Small intestine (tissue), 7 donors: Measurements from ENCODE around the gene PTPRU. TPM values are rescaled to one million over a fixed set of nuclear protein-coding genes. Genes with fewer than 3 reads are reported as not detected.

Experiments used
- DNase-seq, 2 donors: peaks; one replicate each; pipeline versions ENCODE4 v3.0.0 to v3.0.0-alpha.2; 2013
- FAIRE-seq: peaks from 2 replicates; lab custom pipeline; 2012; peaks lifted over from hg19 to GRCh38; lab: Jason Lieb, UNC
- H3K27ac ChIP-seq, 3 donors: one replicate each; pipeline ENCODE4 v1.5.1; 2013; ENCODE audit warnings: low read length in 2 of 3, mild to moderate bottlenecking in 2 of 3, control low read depth in 1 of 3, inconsistent platforms in 1 of 3, low read depth in 1 of 3, moderate library complexity in 1 of 3
- H3K27me3 ChIP-seq, 3 donors: one replicate each; pipeline ENCODE4 v1.6.1; 2013; ENCODE audit warnings: low read length in 3 of 3, inconsistent platforms in 1 of 3; ENCODE audit not compliant: control insufficient read depth in 3 of 3, insufficient read depth in 3 of 3
- H3K36me3 ChIP-seq, 3 donors: one replicate each; pipeline ENCODE4 v1.6.1; 2013; ENCODE audit warnings: low read length in 3 of 3, inconsistent platforms in 1 of 3, low read depth in 1 of 3, mild to moderate bottlenecking in 1 of 3, moderate library complexity in 1 of 3; ENCODE audit not compliant: control insufficient read depth in 3 of 3, insufficient read depth in 2 of 3
- H3K4me1 ChIP-seq, 3 donors: one replicate each; pipeline ENCODE4 v1.6.1; 2013; ENCODE audit warnings: low read length in 2 of 3, inconsistent platforms in 1 of 3, low read depth in 1 of 3, mild to moderate bottlenecking in 1 of 3, moderate library complexity in 1 of 3; ENCODE audit not compliant: control insufficient read depth in 3 of 3, insufficient read depth in 2 of 3
- H3K4me3 ChIP-seq, 3 donors: one replicate each; pipeline ENCODE4 v1.5.1; 2013; ENCODE audit warnings: low read length in 3 of 3, control low read depth in 1 of 3, inconsistent platforms in 1 of 3, low read depth in 1 of 3, mild to moderate bottlenecking in 1 of 3, moderate library complexity in 1 of 3
- H3K9me3 ChIP-seq, 2 donors: one replicate each; pipeline ENCODE4 v1.6.1; 2013; ENCODE audit warnings: low read depth in 1 of 2, low read length in 1 of 2; ENCODE audit not compliant: control insufficient read depth in 2 of 2, insufficient read depth in 1 of 2
- WGBS, 3 donors: extraction: QIAGEN DNeasy Blood & Tissue Kit; methylation state at CpG; one replicate each; pipeline ENCODE4 v1.1.7; 2013; 5-methylcytosine and 5-hydroxymethylcytosine counted together
- polyA plus RNA-seq, 4 donors: library from polyadenylated mRNA; stranded (reverse) in 3 of 4; unstranded in 1 of 4; fragments of 200-250 nt in 3 of 4; fragments of 120-200 nt in 1 of 4; gene quantifications; one replicate each; pipeline versions ENCODE4 v1.2.1 to v1.2.3, GENCODE V29; 2013
- donor health status: healthy with polysubstance abuse.
- donor health status: control.
- donor health status: control.
- donor health status: Bipolar disorder and iron deficiency.
- donor health status: healthy.

The PTPRU gene
- polyA plus RNA-seq, 4 donors, result 0.27 to 44.5 (median 4.3) TPM; not detected in 1

GRCh38 chr1:29223521-29223920 lies 12.8 kb upstream of the PTPRU start:
- no peak overlapping the region for H3K27ac ChIP-seq
- peaks cover 0 to 4% (median 0%) of the 10 kb centered on the region in 3 donors for H3K4me1 ChIP-seq
- peaks cover 0 to 25% (median 0%) of the 10 kb centered on the region in 3 donors for H3K36me3 ChIP-seq
- no peaks in the 10 kb centered on the region for H3K9me3 ChIP-seq
- FAIRE-seq (no peak), DNase-seq (no peak)
- H3K27me3 ChIP-seq, result no peaks in the 10 kb centered on the region
- no peak overlapping the region for H3K4me3 ChIP-seq
- 79 to 84% (median 80%) methylated on average over 6 of the region's 6 CpGs for WGBS, 3 donors

- WGBS, 3 donors, result 87 to 93% (median 88%) methylated on average over 5 of the region's 5 CpGs
- FAIRE-seq (no peak), DNase-seq (no peak)
- H3K27me3 ChIP-seq, result no peaks in the 10 kb centered on the region
- H3K36me3 ChIP-seq, result peaks cover 0 to 23% (median 0%) of the 10 kb centered on the region in 3 donors
- no peak overlapping the region for H3K4me3 ChIP-seq
- H3K27ac ChIP-seq, result no peak overlapping the region
- H3K9me3 ChIP-seq, result no peaks in the 10 kb centered on the region
- H3K4me1 ChIP-seq, result peaks cover 0 to 4% (median 0%) of the 10 kb centered on the region in 3 donors
Observed at GRCh38 chr1:29224356-29224837, 11.9 kb upstream of the PTPRU start.

- no peak overlapping the region for H3K4me3 ChIP-seq
- no peaks in the 10 kb centered on the region for H3K9me3 ChIP-seq
- WGBS, 3 donors, result 79 to 86% (median 84%) methylated on average over 4 of the region's 4 CpGs
Observed at GRCh38 chr1:29225361-29225760, 11.0 kb upstream of the PTPRU start.

GRCh38 chr1:29227511-29227910 lies 8.8 kb upstream of the PTPRU start:
- H3K27ac ChIP-seq, result no peak overlapping the region
- peaks cover 0 to 16% (median 0%) of the 10 kb centered on the region in 3 donors for H3K36me3 ChIP-seq
- no peak overlapping the region for H3K4me3 ChIP-seq
- DNase-seq, result no peak
- H3K9me3 ChIP-seq, result no peaks in the 10 kb centered on the region
- no peak for FAIRE-seq
- 89 to 93% (median 92%) methylated on average over 5 of the region's 5 CpGs for WGBS, 3 donors
- peaks cover 0 to 2% (median 0%) of the 10 kb centered on the region in 3 donors for H3K27me3 ChIP-seq
- H3K4me1 ChIP-seq, result peaks cover 0 to 13% (median 0%) of the 10 kb centered on the region in 3 donors

More at GRCh38 chr1:29225361-29225760, 11.0 kb upstream of the PTPRU start:
- peaks cover 0 to 23% (median 0%) of the 10 kb centered on the region in 3 donors for H3K36me3 ChIP-seq
- H3K27ac ChIP-seq, result peak overlapping the region in 1 of 3 donors; percentile 51
- no peak for FAIRE-seq
- no peaks in the 10 kb centered on the region for H3K27me3 ChIP-seq
- peaks cover 0 to 13% (median 0%) of the 10 kb centered on the region in 3 donors for H3K4me1 ChIP-seq
- DNase-seq, result peak in 1 of 2 donors; percentile 25

GRCh38 chr1:29230204-29230552 lies 6.1 kb upstream of the PTPRU start:
- Histone ChIP-seq H3K36me3 (no peaks in the 10 kb centered on the region), H3K27ac (peak overlapping the region in 2 of 3 donors; percentile 61 to 68), H3K27me3 (peaks cover 0 to 16% (median 0%) of the 10 kb centered on the region in 3 donors), H3K9me3 (no peaks in the 10 kb centered on the region), H3K4me1 (peaks cover 0 to 9% (median 0%) of the 10 kb centered on the region in 3 donors), H3K4me3 (peak overlapping the region; percentile 58 to 99 (median 82))
- WGBS, 3 donors, result 3 to 12% (median 8%) methylated on average over 4 of the region's 4 CpGs
- DNase-seq, result no peak
- no peak for FAIRE-seq

GRCh38 chr1:29230553-29231378 lies 5.6 kb upstream of the PTPRU start, which contains the start of gene MECR:
MECR (minus strand) TSS chr1:29230934; CDS start chr1:29230906, 28 bp downstream.
- DNase-seq, result peak; percentile 88 to 96
- Histone ChIP-seq H3K27me3 (peaks cover 0 to 16% (median 0%) of the 10 kb centered on the region in 3 donors), H3K36me3 (no peaks in the 10 kb centered on the region), H3K9me3 (no peaks in the 10 kb centered on the region), H3K4me1 (peaks cover 0 to 9% (median 0%) of the 10 kb centered on the region in 3 donors), H3K4me3 (peak within 1 kb of the TSS; percentile 58 to 99 (median 82)), H3K27ac (peak within 1 kb of the TSS; percentile 57 to 68 (median 61))
- WGBS, 3 donors, result 2% methylated on average over 50 to 52 of the region's 52 CpGs
- no peak for FAIRE-seq

GRCh38 chr1:29232387-29232786 lies 3.9 kb upstream of the PTPRU start:
- Histone ChIP-seq H3K4me3 (no peak overlapping the region), H3K36me3 (no peaks in the 10 kb centered on the region), H3K27ac (no peak overlapping the region), H3K27me3 (peaks cover 4 to 24% (median 8%) of the 10 kb centered on the region in 3 donors), H3K4me1 (peaks cover 0 to 16% (median 0%) of the 10 kb centered on the region in 3 donors), H3K9me3 (no peaks in the 10 kb centered on the region)
- DNase-seq (no peak), FAIRE-seq (no peak)
- WGBS, 3 donors, result 77 to 78% (median 77%) methylated on average over 3 of the region's 3 CpGs

- DNase-seq (no peak), FAIRE-seq (no peak)
- Histone ChIP-seq H3K9me3 (no peaks in the 10 kb centered on the region), H3K27ac (no peak overlapping the region), H3K36me3 (no peaks in the 10 kb centered on the region), H3K4me3 (no peak overlapping the region), H3K4me1 (peaks cover 0 to 19% (median 0%) of the 10 kb centered on the region in 3 donors), H3K27me3 (peaks cover 8 to 33% (median 13%) of the 10 kb centered on the region in 3 donors)
- WGBS, 3 donors, result 88 to 91% (median 89%) methylated on average over 4 of the region's 4 CpGs
Observed at GRCh38 chr1:29233693-29234092, 2.6 kb upstream of the PTPRU start.
